Measurements from ENCODE around the gene TLK1.
A peak's percentile ranks its signal among the peaks of the same experiment; 100 is the strongest.

Gene TLK1

DNA sequence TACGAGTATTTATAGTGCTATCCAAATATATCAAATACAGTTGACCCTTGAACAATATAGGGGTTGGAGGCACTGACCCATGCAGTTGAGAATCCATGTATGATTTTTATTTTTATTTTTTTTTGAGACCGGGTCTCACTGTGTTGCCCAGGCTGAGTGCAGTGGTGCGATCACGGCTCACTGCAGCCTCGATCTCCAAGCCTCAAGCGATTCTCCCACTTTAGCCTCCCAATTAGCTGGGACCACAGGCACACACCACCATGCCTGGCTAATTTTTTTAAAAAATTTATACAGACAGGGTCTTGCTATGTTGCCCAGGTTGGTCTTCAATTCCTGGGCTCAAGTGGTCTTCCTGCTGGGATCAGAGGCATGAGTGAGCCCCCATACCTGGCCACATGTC lies 161.0 kb downstream of the TLK1 start:
- DNase-seq (ENCODE audit: low read depth in 2 of 2) = no peak

GRCh38 chr2:170997893-170998597 lies 162.6 kb downstream of the TLK1 start:
- no peak for DNase-seq (ENCODE audit: low read depth in 2 of 2)

- DNase-seq (ENCODE audit: low read depth in 2 of 2) = no peak
Observed at GRCh38 chr2:170996316-170996715, 164.4 kb downstream of the TLK1 start.

DNA sequence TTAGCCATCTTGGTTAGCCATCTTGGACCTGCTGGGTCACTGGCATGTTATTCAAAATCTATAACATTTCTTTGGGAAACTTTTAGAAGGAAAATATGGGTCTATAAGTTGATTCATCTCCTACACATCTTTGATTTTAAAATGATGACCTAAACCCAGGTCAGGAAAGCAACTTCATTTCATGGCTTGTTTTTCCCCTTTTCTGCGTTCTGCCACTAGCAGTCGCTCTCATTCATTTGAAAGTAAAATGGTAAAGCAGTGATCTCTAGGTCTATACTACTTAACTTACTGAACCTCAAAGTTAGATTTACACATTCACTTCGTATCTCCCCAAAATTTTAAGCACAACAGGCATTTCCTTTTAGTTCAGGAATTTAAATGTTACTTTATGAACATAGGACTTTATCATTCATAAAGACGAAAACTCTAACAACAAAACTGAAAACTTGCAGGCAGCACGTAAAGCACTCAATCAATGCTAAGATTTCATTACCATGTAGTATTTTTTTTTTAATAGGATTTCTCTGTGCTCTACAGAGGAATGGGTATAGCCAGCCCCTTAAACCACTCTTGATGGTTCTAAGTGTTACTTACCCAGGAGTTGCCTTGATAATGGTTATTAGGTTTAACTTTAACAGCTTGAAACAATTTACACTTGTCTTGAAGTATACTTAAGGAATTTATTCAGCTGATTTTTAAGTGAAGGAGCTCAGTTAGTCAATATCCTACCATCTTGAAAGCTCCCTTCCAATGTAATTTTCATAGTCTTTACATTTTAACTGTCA lies 169.1 kb downstream of the TLK1 start:
- DNase-seq (ENCODE audit: low read depth in 2 of 2) = no peak

GRCh38 chr2:170986566-170987258 lies 174.0 kb downstream of the TLK1 start:
- no peak for DNase-seq (ENCODE audit: low read depth in 2 of 2)

GRCh38 chr2:170985407-170985806 lies 175.3 kb downstream of the TLK1 start:
- DNase-seq (ENCODE audit: low read depth in 2 of 2) = no peak

DNA sequence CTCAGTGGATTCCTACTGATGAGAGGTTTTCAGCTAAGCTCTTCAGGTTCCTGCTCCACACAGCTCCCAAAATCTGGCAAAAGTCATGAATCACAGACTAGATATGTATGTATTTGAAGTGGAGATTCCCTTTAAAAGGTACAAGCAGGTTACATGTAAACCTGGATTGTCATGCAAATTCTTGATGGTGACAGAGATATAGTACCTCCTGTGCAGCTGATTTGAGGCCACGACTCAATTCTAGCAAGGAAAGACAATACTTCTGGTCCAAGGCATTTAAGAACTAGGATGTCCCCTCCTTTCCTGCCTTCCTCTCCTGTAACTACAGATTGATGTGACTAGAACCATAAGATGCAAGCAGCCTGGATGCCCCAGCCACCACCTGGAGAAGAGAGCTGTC lies 176.6 kb downstream of the TLK1 start:
- no peak for DNase-seq (ENCODE audit: low read depth in 2 of 2)

GRCh38 chr2:170975943-170976270 lies 184.8 kb downstream of the TLK1 start:
- no peak for DNase-seq (ENCODE audit: low read depth in 2 of 2)

DNA sequence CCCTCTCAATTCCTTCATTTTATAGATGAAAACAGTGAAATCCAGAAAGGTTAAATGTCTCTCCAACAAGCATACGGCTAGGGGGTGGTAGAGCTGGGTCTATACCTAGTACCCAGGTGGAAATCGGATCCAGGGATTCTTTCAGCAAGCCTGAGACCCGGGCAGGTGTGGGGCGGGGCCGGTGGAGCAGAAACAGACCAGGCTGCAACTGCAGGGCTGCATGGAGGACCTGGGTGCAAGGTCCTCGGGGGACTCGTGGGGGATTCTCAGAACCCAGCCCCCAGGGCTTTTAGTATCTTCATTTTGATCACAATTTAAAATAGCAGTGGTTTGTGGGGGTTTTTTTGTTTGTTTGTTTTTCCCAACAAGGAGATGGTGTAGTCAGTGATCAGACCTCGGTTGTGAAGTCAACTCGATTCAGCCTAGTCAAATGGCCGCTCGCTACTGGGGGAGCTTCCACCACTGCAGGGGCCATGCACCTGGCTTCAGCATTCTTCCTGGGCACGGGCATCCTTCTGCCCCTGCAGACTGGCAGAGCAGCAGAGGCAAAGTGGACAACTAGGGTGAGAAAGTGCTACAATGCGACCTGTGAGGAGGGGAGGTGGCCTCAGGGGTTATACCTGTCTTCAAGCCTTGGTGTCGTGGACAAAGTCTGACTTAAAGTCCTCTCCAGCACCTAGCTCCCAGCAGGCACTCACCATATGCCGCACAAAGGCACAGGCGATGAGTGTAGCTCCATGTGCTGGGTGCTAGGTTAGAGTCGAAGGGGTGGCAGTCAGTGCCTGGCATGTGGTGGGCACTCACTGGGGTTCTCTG lies 185.4 kb downstream of the TLK1 start:
- DNase-seq (ENCODE audit: low read depth in 2 of 2) = no peak

GRCh38 chr2:170974304-170974993 lies 186.2 kb downstream of the TLK1 start:
- DNase-seq (ENCODE audit: low read depth in 2 of 2) = no peak

- peak; percentile 71 to 86 for DNase-seq (ENCODE audit: low read depth in 2 of 2)
Observed at GRCh38 chr2:170973492-170974303, 187.0 kb downstream of the TLK1 start.

GRCh38 chr2:170973225-170973491 lies 187.5 kb downstream of the TLK1 start:
- DNase-seq (ENCODE audit: low read depth in 2 of 2) = no peak

DNA sequence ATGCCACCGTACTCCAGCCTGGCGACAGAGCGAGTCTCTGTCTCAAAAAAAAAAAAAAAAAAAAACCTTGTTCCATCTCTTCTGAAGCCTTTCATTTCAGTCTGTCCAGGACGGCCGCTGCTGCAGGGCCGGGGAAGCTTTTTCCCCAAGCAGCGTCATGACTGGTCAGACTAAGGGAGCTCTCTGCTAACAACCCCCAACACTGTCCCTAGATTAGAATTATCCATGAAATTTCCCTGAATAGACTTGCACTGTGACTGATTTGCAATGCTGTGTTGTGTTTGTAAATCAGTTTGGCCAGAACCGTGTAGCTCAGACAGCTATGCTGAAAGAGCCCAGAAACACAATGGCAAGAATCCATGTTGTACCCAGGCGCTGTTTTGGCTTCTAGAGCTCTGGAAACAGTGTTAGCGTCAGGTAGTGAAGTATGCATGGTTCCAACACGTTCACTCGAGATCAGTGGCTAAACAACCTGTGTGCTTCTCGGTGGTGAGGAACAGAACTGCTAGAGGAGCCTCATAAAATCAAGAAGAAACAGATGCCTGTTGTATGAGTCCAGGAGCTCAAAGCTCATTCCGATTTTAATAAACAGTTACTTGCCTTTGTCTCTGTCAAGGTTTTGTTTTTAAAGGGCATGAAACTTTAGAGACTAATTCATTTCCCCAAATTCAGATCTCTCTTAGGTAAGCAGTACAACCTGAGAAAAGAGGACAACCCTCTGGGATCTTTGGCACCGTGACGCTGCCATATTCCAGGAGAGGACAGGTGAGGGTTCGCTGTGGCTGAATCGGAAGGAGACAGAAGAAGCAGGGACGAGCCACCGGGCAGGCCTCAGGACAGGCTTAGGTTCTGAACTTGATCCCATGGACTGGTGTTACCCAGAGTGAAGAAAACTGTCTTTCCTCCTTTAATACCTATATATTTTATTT lies 188.1 kb downstream of the TLK1 start:
- DNase-seq (ENCODE audit: low read depth in 2 of 2) = no peak

GRCh38 chr2:170971071-170971470 lies 189.6 kb downstream of the TLK1 start:
- no peak for DNase-seq (ENCODE audit: low read depth in 2 of 2)

GRCh38 chr2:170969872-170970496 lies 190.7 kb downstream of the TLK1 start:
- no peak for DNase-seq (ENCODE audit: low read depth in 2 of 2)

DNA sequence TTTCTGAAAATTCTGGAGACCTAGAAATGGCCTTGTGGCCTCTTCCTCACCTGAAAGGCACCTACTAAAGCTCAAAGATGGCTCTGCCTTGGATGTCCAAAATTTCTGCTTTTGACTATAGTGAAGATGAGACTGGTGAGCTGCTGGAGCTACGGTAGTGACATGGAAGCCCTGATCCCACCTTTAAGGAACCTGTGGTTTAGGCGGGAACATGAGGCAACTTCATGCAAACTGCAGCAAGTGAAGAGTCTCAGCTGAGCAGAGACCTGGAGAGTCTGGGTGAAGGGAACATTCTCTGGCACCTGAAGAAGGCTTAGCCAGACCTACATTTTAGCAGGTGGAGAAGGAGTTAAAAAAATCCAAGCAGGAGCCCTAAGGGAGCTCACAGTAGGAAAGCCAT lies 191.7 kb downstream of the TLK1 start:
- no peak for DNase-seq (ENCODE audit: low read depth in 2 of 2)

DNA sequence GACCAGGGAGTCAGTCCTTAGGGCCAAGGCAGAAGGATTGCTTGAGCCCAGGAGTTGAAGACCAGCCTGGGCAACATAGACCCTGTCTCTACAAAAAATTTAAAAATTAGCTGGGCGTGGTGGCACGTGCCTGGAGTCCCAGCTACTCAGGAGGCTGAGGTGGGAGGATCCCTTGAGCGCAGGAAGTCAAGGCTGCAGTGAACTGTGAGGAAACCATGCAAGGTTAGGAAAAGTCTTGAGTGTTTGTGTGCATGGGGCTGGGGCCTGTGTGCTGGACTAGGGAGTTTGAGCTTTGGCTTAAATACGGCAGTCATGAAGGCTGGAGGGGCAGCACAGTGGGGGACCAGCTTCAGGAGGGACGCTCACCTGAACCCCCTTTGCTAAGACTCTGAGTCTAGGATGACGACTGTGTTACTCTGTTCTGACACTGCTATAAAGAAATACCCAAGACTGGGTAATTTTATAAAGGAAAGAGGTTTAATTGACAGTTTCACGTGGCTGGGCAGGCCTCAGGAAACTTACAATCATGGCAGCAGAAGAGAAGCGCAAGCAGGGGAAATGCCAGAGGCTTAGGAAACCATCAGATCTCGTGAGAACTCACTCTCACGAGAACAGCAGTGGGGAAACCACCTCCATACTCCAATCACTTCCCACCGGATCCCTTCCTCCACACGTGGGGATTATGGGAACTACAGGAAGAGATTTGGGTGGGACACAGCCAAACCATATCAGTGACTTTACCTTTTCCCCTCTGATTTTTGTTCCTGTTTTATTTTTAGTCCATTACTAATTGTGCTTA lies 192.3 kb downstream of the TLK1 start:
- no peak for DNase-seq (ENCODE audit: low read depth in 2 of 2)

- DNase-seq (ENCODE audit: low read depth in 2 of 2) = no peak
Observed at GRCh38 chr2:170967553-170967952, 193.1 kb downstream of the TLK1 start.
